ENCODE data around the gene KCTD17. TPM values are rescaled to one million over a fixed set of nuclear protein-coding genes. Genes with fewer than 3 reads are reported as not detected.

Gene KCTD17
- total RNA-seq, 1 donor from 2014 or later = 39.6 TPM

DNA sequence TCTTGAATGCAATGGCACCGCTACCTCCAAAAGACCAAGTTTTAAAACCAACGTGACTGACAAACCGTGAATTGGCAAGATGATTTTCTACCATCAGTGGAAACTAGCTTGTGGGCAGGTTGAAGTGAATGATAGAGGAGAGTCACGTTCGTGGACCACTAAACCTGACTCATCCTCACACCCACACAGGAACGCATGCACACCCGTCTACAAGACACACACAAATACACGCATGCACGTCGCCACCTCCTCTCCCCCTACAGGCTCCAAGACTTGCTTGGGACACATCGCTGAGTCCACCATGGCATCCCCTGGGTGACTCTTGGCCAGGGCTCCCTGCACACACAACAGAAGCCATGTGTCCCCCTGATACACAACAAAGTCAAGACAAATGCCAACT is 43.6 kb downstream of the KCTD17 start:
- H3K27me3 Mint-ChIP-seq (ENCODE audit: unreplicated experiment) = peaks cover 46% of the 10 kb centered on the region
- TF ChIP-seq, protein P1, sequence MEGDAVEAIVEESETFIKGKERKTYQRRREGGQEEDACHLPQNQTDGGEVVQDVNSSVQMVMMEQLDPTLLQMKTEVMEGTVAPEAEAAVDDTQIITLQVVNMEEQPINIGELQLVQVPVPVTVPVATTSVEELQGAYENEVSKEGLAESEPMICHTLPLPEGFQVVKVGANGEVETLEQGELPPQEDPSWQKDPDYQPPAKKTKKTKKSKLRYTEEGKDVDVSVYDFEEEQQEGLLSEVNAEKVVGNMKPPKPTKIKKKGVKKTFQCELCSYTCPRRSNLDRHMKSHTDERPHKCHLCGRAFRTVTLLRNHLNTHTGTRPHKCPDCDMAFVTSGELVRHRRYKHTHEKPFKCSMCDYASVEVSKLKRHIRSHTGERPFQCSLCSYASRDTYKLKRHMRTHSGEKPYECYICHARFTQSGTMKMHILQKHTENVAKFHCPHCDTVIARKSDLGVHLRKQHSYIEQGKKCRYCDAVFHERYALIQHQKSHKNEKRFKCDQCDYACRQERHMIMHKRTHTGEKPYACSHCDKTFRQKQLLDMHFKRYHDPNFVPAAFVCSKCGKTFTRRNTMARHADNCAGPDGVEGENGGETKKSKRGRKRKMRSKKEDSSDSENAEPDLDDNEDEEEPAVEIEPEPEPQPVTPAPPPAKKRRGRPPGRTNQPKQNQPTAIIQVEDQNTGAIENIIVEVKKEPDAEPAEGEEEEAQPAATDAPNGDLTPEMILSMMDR (IDR thresholded peaks at IDR 0.05) = no peak
- H3K4me1 Mint-ChIP-seq (ENCODE audit: unreplicated experiment) = no peaks in the 10 kb centered on the region
- H3K36me3 Mint-ChIP-seq (ENCODE audit: unreplicated experiment) = no peaks in the 10 kb centered on the region
- no peak overlapping the region for H3K4me3 Mint-ChIP-seq (ENCODE audit: unreplicated experiment)
- no peaks in the 10 kb centered on the region for H3K9me3 Mint-ChIP-seq (ENCODE audit: unreplicated experiment)
- H3K27ac Mint-ChIP-seq (ENCODE audit: unreplicated experiment) = no peak overlapping the region
- no peak for DNase-seq (ENCODE audit: extremely low spot score, unreplicated experiment)

DNA sequence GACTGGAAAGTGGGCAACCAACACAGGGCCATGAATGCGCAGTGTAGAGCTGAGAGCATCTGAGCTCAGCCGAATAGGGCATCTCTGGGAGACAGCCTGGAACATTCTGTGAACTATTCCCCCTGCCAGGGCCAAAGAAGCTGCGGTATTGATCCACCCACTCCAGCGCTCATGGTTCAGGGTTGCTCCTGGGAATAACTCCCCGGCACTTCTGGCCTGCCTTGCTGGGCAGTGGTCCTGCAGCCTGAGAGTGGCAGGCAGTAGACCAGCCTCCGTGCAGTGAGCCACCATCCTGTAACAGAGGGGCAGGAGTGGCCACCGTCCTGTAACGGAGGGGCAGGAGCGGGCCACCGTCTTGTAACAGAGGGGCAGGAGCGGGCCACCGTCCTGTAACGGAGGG is 45.8 kb downstream of the KCTD17 start:
- no peaks in the 10 kb centered on the region for H3K36me3 Mint-ChIP-seq (ENCODE audit: unreplicated experiment)
- no peak overlapping the region for H3K4me3 Mint-ChIP-seq (ENCODE audit: unreplicated experiment)
- TF ChIP-seq, protein P1 (IDR thresholded peaks at IDR 0.05) = no peak
- no peaks in the 10 kb centered on the region for H3K4me1 Mint-ChIP-seq (ENCODE audit: unreplicated experiment)
- no peaks in the 10 kb centered on the region for H3K9me3 Mint-ChIP-seq (ENCODE audit: unreplicated experiment)
- H3K27me3 Mint-ChIP-seq (ENCODE audit: unreplicated experiment) = peaks cover 45% of the 10 kb centered on the region
- no peak overlapping the region for H3K27ac Mint-ChIP-seq (ENCODE audit: unreplicated experiment)
- no peak for DNase-seq (ENCODE audit: extremely low spot score, unreplicated experiment)

DNA sequence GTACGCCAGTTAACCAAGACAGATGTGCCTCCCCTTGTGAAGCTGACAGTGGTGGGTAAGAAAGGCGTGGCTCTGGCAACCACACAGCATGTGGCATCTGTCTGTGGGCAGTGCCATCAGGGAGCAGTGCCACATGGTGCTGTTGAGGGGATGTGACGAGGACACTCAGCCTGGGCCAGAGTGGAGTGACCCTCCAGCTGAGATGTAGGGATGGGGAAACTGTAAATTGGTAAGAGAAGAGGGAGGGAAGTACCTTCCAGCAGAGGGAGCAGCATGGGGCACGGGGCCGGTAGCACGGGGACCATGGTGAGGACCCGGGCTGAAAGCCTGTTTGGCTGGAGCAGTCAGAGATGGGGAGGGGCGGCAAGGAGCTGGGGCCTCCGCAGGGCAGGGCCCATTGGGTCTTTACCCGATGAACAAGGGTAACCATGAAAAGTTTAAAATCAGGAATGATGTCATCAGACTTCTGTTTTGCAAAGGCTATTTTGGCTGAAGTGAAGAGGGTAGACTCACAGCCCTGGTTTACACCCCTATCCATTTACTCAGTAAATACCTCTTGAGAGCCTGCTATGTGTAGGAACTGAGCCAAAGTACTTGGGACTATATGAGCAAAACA is 47.5 kb downstream of the KCTD17 start:
- Mint-ChIP-seq H3K9me3 (ENCODE audit: unreplicated experiment) (no peaks in the 10 kb centered on the region), H3K27ac (ENCODE audit: unreplicated experiment) (no peak overlapping the region), H3K4me1 (ENCODE audit: unreplicated experiment) (no peaks in the 10 kb centered on the region), H3K4me3 (ENCODE audit: unreplicated experiment) (no peak overlapping the region), H3K36me3 (ENCODE audit: unreplicated experiment) (no peaks in the 10 kb centered on the region), H3K27me3 (ENCODE audit: unreplicated experiment) (peaks cover 45% of the 10 kb centered on the region)
- no peak for DNase-seq (ENCODE audit: extremely low spot score, unreplicated experiment)
- TF ChIP-seq, protein P1 (IDR thresholded peaks at IDR 0.05) = no peak

DNA sequence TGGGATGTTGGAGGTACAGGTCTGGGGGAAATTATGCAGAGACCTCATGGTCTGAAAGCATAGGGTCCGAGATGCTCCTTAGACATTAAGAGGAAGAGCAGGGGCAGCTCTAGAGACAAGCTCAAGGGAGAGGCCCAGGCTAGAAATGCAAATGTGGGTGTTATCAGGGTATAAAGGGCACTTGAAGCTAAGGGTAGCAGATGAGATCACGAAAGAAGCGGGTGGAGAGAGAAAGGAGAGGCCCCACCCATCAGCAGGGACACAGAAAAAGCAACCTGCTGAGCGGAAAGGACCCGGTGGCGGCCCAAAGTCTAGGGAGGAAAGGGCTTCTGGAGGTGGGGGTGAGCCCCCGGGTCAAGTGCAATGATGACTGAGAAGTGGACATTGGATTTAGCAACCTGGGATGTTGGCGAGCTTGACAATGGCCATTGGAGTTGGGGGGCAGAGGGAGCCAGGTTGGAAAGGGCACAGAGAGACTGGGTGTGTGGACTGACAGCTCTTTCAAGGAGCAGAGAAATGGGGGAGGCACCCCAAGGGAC is 49.1 kb downstream of the KCTD17 start:
- Mint-ChIP-seq H3K4me3 (ENCODE audit: unreplicated experiment) (no peak overlapping the region), H3K9me3 (ENCODE audit: unreplicated experiment) (no peaks in the 10 kb centered on the region), H3K27ac (ENCODE audit: unreplicated experiment) (no peak overlapping the region), H3K4me1 (ENCODE audit: unreplicated experiment) (no peaks in the 10 kb centered on the region), H3K27me3 (ENCODE audit: unreplicated experiment) (peaks cover 35% of the 10 kb centered on the region), H3K36me3 (ENCODE audit: unreplicated experiment) (no peaks in the 10 kb centered on the region)
- TF ChIP-seq, protein P1 (IDR thresholded peaks at IDR 0.05) = no peak
- no peak for DNase-seq (ENCODE audit: extremely low spot score, unreplicated experiment)

DNA sequence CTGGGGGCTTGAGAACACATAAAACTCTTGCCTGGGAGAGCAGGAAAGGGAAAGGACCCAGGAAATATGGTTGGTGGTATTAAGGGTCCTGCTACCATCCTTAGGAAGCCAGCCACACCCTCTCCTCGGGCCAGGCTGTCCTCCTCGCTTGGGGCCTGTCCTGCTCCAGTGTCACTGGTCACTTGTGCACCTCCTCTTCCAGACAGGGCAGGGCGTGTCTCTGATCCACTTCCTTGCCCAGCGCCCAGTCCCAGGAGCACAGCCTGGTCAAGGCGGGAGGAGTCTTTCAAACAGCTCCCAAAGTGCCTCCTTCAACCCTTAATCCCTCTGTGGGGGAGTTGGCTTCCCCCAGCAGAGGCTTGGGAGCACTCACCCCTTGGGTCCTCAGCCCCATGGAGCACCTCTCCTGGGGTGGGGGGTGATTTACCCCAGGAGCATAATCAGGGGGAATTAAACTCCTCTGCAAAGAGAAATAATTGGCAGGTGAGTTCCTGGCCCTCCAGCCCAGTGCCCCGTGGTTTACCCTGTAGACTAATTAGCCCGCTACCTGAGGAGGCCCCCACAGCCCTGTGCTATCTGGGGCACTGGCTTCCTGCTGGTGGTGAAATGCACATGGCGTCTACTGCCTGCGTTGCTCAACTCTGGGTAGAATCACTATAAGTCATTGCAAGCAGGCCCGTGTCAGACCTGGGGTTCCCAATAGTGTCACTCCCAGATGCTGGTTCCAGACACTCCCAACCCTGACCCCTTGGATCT is 49.9 kb downstream of the KCTD17 start:
- no peak for DNase-seq (ENCODE audit: extremely low spot score, unreplicated experiment)
- no peaks in the 10 kb centered on the region for H3K36me3 Mint-ChIP-seq (ENCODE audit: unreplicated experiment)
- no peak overlapping the region for H3K4me3 Mint-ChIP-seq (ENCODE audit: unreplicated experiment)
- H3K4me1 Mint-ChIP-seq (ENCODE audit: unreplicated experiment) = no peaks in the 10 kb centered on the region
- H3K27me3 Mint-ChIP-seq (ENCODE audit: unreplicated experiment) = peaks cover 31% of the 10 kb centered on the region
- no peak overlapping the region for H3K27ac Mint-ChIP-seq (ENCODE audit: unreplicated experiment)
- TF ChIP-seq, protein P1 (IDR thresholded peaks at IDR 0.05) = no peak
- no peaks in the 10 kb centered on the region for H3K9me3 Mint-ChIP-seq (ENCODE audit: unreplicated experiment)
